ENCODE measurements around the gene RICTOR.

Gene RICTOR

DNA sequence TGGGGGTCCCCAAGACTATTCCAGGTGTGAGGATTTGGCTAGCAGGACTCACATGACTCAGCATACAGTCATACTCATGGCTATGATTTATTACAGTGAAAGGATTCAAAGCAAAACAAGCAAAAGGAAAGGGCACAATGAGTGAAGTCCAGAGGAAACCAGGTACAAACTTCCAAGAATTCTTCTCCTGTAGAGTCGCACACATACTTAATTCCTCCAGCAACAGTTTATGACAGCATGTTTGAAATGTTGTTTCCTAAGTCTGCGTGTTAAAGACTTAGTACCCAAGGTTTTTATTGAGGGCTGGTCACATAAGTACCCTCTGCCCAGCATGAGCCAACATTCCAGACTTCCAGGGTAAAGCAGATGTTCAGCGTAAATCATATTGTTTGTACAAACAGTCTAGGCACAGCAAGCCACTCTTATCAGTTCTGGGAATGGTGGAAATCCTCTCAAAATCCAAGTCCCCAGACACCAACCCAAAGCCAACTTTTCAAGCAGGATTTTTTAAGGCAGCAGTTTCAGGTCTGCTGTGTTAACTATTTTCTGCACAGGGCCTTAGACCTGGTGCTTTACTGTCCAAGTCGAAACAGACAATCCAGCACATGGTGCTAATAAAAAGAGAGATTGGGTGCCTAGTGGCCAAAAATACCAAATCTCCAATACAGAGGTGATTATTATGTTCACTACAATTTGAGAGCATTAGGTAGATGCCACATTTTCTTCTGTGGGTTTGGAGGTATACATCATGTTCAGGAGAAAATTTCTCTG lies 18.6 kb upstream of the RICTOR start:
- DNase-seq (ENCODE audit: low read depth): no peak

DNA sequence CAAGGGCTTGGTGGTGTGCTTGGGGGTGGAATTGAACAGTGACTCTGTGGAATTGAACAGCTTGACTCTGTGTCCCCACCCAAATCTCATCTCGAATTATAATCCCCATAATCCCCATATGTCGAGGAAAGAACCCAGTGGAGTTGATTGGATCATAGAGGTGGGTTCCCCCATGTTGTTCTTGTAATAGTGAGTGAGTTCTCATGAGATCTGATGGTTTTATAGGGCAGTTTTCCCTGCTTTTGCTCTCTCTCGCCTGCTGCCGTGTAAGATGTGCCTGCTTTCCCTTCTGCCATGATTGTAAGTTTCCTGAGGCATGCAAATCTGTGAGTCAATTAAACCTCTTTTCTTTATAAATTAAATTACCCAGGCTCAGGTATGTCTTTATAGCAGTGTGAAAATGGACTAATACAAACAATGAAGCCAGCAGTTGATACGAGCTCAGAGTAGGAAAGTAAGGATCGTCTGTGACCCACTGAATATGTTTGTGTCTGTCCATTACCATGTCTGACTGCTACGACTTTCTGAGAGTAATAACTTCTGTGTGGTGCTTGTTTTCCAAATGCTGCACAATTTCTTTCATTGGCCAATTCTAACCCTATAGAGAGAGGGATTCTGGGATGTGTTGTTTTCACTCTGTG lies 17.9 kb upstream of the RICTOR start:
- no peak for DNase-seq (ENCODE audit: low read depth)

DNA sequence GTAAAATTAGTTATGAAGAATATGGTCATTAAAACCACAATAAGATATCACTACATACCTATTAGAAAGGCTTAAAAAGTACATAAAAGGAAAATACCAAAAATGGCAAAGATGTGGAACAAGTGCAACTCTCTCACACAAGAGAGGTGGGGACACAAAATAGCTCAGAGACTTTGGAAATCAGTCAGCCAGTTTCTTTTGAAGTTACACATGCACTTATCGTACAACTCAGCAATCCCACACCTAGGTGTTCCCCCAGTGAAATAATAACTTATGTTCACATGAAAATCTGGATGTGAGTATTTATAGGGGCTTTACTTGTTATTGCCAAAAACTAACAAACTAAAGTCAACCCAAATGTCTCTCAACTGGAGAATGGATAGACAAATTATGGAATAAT lies 9.8 kb upstream of the RICTOR start:
- no peak for DNase-seq (ENCODE audit: low read depth)

DNA sequence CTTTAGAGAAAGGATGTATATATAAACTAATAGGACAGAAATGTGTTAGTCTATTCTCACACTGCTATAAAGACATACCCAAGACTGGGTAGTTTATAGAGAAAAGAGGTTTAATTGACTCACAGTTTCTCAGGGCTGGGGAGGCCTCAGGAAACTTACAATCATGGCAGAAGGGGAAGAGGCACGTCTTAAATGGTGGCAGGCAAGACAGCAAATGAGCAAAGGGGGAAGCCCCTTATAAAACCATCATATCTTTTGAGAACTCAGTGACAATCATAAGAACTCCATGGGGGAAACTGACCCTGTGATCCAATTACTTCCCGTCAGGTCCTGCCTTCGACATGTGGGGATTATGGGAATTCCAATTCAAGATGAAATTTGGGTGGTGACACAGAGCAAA lies 8.8 kb upstream of the RICTOR start:
- DNase-seq (ENCODE audit: low read depth): no peak

DNA sequence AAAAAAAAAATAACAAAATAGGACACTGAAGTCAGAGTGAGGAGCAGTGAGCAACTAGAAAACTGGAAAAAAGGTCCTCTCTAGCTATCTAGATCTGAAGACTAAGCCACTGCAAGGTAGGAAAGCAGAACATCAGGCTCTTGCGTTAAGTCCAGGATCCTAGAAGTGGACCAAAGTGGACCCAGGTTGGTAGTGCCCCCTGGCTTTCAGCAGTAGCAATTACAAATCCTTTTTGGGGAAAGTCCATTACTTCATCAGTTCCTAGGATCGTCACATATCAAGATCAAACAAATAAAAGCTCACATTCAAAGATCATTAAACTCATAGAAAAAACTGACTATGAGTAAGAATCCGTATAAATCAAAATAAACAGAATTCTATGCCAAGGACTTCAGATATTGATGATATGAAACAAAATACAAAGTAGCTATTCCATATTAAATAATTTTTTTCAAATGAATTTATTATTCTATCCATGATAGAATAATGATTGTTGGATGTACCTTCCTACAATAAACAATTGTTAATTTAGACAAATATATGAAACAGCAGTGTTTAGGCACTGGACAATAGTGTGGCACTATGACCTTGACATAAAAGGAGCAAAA lies 6.5 kb upstream of the RICTOR start:
- DNase-seq (ENCODE audit: low read depth): peak; percentile 15

DNA sequence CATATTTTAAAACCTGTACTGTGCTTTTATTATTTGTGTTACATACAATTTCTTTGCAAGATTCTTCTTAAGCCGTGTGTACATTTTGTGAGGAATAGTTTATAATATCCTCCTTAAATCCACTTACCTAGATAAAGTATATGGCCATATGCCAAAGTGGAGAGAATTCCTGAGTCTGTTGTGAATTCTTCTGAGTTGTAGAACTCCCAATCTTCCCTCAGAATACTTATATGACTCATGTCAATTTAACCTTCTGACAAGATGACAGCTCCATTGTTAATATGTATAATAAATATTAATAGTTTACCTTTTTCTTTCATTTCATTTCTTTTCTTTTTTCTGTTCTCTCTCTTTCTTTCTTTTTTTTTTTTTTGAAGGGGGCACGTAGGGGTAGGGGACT lies 6.0 kb upstream of the RICTOR start:
- no peak for DNase-seq (ENCODE audit: low read depth)

DNA sequence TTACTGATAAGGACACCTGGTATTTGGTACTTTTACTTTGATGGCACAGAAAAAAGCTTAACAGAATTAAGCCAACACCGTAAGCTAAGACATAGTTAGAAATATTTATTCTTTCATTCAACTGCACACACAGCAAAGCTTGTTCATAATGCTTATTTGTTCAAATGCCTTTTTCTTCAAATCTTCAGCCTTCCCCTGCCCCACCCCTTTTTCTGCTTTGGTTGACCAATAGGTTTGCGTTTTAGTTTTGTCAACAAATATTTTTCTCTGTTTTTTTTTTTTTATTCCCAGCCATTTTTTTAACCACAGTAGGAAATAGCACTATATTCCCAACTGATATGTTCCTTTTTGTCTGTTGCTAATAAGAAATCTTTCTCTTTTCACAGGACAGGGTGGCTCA lies 4.9 kb upstream of the RICTOR start:
- no peak for DNase-seq (ENCODE audit: low read depth)

DNA sequence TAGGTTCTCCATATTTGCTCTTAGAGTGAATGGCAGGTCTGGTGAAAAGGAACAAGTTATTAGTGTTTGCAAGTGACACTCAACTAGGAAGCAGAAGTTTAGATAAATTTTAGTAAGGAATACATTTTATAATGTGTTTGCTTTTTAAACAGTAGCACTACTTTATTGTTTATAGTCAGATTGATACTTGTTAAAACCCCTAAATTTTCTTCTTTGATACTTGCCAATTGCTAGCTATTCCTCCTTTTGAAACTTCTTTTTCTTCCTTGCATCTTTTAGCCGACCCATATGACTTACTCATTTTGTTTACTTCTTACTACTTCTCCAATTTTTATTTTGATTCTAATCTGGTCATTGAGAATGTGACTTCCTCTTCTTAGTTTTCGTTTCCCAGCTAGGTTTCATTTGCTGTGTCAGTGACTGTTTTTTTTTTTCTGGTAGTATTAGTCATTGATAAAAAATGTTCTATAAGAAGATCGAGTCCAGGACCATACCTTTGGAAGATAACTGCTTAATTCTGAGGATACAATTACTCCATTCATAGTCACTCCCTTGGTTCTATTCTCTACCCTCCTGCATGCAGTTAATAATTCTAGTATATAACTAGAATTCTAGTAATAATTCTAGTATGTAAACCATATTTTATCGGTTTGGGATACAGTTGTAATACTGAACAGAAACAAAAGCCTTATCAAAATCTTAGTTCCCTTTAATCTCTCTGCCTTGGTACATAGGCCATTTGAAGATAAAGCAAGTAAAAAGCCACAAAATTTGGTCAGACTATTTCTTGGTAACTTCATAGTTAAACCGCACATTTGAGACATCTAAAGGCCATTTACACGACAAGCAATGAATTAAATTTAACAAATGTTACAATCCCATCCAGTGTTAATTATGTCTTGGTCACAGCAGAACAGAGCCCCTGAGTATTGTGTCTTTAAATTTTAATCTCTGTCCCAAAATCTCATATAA lies 2.8 kb upstream of the RICTOR start:
- DNase-seq (ENCODE audit: low read depth): no peak

DNA sequence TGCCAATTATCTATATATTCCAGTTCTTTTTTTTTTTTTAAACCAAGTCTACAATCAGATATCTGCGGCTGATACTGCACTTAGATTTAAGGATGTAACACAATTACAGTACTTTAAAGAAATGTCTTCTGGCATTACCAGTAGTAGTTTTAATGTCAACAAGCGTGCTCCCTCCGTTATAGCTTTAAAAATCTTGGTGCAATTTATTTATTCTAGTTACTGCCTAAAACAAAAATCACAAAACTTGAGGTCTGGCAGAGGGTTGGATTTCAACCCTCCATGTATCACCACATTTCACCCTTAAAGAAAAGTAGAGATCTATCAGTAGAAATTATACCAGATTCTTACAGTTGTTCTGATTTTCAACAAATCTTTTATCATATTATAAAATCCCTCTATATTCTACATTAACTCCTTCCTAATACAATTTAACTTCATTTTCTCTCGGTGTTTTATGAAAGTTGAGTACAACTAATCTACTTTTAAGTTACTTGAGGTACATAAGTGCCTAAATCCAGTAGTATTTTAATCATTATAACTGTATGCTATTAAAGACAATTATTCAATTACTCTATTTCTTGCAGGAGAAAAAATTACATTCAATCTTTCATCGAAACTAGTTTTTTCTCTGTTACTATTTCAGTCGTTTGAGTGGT lies 2.0 kb upstream of the RICTOR start:
- DNase-seq (ENCODE audit: low read depth): no peak

DNA sequence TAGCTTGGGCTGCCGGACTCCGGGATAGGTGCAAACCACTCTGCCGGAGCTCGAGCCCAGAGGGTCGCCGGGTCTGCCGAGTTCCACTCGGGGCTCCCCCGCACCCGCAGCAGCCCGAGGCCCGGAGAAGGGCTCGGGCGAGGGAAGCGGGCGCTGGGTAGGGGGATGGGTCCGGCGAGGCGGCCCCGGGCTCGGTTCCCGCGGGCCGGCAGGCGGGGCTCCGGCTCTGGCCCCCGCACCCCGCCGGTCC lies 507 bp downstream of the RICTOR start:
- DNase-seq (ENCODE audit: low read depth): no peak

DNA sequence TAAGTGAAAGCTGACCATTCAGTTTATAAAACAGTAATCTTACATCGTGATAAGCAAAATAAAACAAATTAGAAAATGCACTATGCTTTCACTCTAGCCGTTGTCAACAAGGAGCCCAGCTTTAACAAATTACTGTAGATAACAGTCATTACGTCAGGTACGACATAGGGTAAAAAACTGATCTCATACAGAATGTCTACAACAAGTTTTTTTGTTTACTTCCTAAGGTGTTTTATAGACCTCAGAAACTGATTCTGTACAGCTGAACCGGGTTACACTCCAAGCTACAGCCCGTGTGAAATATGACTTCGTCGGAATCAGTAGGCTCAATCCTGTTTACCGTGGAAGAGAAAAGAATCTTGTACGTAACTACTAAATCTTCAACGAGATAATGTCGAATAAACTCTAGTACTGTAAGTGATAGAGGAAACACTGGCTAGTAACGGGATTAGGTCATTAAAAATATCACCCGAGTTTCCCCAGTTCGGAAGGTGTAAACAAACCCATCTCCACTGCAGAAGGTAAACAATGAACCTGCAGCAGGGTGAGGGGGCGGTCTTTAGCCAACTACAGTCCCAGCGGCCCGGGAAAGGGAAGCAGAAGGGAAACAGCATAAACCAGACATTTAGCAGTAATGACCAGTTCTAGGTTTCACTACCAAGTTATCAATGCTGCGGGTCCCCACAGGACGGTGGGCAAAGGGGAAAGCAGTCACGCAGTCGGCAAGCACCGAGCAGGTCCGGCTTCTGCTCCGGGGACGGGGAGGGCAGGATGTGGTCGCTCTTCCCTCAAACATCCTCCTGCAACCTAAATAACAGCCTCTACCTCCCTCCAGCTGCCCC lies 1.1 kb downstream of the RICTOR start:
- DNase-seq (ENCODE audit: low read depth): peak; percentile 37

DNA sequence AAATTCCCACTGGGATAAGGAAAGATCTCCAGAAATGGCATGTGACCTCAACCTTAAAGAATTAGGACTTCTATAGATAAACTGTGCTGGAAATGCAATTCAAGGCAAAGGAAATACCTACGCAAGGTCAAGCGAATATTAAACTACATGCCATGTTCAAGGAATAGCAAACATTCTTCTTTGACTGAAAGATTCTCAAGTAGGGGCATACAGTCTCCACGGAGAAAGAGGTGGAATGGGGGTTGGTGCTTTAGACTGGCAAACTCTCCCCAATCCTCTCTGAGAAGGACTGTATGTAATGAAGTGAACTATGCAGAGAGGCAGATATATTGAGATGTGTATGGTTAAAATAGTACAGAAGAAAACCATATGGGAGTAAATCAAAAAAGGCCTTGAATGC lies 6.1 kb downstream of the RICTOR start:
- DNase-seq (ENCODE audit: low read depth): no peak

DNA sequence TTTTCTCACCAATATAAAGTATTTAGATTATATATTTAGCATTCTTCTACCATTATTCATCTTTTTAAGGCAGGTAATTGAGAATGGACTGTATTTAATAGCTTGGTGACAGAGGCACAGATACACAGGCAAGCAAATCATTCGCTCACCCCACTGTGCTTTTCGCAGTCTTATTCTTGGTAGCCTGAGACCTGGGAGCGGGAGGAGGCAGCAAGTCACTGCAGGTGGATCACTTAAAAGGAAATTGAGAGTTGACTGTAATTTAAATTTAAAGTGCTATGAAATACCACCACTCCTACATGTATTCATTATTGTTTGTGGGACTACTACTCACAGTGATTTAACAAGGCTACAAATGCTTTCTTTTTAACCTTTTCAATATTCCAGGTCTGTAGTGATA lies 9.7 kb downstream of the RICTOR start:
- no peak for DNase-seq (ENCODE audit: low read depth)

DNA sequence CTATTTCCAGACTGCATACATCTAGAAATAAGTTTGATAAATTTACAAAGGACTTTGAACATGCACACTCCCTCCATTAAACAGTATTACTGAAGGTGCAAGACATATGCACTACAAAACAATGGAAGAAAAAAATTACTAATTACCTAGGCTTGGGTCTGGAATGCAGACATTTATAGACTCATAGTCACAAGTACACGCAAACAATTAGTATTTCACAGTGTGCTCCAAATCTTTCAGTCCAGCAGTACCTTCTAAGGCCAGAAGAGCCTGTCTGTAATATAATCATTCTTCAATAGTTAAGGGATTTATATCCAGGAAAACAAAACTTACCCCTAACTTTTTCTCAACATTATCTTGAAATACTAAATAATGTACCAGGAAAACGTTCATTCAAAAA lies 11.2 kb downstream of the RICTOR start:
- no peak for DNase-seq (ENCODE audit: low read depth)

DNA sequence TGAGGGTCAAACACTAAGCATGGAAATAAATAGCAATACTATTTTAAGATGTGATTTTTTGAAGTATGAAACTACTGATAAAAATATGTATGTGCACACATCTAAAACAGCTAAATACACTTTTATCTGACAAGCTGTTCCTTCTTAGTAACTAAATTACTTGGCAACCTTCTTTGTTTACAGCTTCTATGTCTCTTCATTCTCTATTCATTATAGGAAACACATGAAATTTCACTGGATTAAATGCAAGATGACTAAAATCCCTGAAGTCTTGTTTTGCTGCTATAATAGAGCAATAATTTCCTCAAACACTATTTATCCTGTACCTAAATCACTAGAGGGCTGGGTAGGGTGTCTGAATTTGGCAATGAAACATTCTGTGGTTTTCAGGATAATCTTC lies 11.7 kb downstream of the RICTOR start:
- DNase-seq (ENCODE audit: low read depth): no peak

DNA sequence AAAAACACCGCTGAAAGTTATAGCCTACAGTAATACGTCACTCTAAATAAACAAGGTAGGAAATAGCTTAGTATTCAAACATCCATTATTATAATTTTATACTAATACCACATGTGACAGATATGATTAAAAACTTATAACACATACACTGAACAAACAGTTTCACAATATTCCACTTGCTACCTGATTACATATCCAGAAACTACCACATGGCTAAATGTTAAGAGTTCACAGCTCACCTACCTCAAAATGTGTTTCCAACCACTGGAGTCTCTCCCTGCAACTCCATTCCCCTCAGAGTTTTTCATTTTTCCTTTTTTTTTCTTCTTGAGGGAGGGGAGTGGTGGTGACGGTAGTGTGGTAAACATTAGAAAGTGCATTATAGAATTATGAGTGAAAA lies 12.1 kb downstream of the RICTOR start:
- no peak for DNase-seq (ENCODE audit: low read depth)

DNA sequence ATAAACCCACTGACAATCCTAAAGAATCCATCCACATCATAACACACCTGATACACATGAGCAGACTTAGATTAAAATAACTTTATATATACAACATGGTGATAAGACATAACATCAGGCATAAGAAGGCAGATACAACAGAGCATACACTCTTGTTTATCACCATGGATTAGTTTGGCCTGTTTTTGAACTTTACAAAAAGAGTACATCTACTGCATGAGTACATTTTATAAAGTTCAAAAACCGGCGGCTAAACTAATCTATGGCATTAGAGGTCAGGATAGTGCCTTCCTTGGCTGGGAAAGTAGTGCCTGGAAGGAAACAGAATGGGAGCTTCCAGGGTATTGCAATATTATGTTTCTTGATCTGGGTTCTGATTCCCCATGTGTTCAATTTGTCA lies 15.1 kb downstream of the RICTOR start:
- DNase-seq (ENCODE audit: low read depth): no peak

DNA sequence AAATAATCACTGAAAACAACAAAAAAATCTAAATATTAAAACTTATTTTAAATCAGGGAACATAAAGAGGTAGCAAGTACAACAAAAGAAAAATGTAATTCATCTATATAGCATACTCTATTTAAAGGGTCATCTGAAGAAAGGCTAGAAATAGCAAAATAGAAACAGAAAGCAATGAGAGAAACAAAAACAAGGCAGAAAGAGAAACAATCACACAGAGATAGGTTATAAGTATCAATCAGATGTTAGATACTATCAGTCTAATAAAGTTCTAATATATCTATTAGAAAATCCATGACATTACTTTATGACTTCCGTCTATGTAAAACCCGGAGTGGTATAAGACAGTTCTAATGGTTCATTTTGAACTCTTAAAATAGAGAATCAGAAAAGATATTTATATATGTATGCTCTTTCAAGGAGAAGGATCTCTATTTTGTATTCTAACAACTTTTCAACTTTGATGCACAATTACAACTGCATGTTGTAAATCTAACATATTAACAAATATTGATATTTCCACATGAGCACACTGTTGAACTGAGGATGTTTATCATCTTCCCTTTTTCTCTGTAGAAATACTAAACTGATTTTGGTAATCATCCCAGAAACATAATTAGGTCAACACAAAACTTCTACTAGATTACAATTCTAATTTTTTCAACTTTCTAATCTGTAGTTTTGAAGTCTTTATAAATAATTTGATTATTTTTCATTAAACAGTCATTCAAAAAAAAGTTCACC lies 15.8 kb downstream of the RICTOR start:
- no peak for DNase-seq (ENCODE audit: low read depth)

DNA sequence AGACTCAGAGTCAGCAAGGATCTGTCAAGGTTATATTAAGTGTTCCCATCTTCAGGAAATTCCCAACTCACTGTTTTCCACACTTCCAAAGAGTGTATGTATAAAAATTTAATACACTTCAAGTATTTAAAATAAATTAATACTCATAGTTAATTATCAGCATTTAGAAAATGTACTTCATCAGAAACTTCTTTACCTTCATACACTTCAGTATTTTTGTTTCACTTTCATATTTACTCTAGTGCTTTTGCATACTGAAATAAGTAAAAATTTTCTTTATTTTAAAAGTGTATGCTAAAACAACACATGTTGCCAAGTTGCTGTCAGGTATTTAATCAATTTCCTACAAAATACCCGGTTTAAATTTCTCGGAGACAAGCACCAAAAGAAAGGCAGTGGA lies 16.5 kb downstream of the RICTOR start:
- no peak for DNase-seq (ENCODE audit: low read depth)

DNA sequence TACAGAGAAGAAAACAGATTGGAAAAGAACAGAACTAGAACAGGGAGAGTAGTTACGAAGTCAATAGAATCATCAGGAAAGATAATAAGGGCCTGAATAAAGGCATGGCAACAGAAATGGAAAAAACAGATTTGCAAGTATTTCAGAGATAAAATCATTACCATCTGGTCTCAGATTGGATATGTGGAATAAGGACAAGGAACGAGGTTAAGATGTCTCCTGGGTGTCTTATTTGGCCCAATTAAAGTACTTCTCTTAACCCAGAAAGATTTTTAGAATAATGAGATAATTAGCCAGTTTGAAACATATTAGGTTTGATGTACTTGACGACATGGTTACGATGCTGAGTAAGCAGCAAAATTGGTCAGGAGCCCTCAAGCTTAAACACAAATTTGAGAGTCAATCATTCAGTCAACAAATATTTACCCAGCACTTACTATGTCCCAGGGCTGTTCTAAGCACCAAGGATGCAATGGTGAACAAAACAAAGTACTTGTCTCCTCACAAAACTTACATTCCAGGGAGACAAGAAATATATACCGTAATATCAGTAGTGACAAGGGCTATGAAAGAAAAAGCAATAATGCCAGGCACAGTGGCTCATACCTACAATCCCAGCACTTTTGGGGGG lies 18.3 kb downstream of the RICTOR start:
- DNase-seq (ENCODE audit: low read depth): no peak

Measured in activated T-cell treated with anti-CD3 and anti-CD28 coated beads for 48 hours (primary cell).